GM04503 (cell line): ENCODE data around the gene JRKL.
"Not testable (repeated sequence)": the region's sequence is repeated elsewhere in the genome, so short reads cannot be mapped to it uniquely, and the experiment has no call there.

Experiments
- DNase-seq: peaks from one replicate; pipeline ENCODE4 v3.0.0-alpha.2; 2012; ENCODE audit warnings: low read depth

The JRKL gene

GRCh38 chr11:96394773-96395172 is 5.0 kb downstream of the JRKL start:
- DNase-seq = no peak

GRCh38 chr11:96396637-96397036 is 6.8 kb downstream of the JRKL start:
- DNase-seq = no peak

- DNase-seq = no peak
These were observed 8.1 kb downstream of the JRKL start for GRCh38 chr11:96397863-96398262.

GRCh38 chr11:96400697-96401096 is 10.9 kb downstream of the JRKL start:
- DNase-seq = no peak

- not testable (repeated sequence) for DNase-seq
These were observed 21.6 kb downstream of the JRKL start for GRCh38 chr11:96411412-96411811.

GRCh38 chr11:96412761-96413381 is 23.1 kb downstream of the JRKL start:
- no peak for DNase-seq

- no peak for DNase-seq
These were observed 23.6 kb downstream of the JRKL start for GRCh38 chr11:96413408-96413807.

GRCh38 chr11:96424693-96425092 is 34.9 kb downstream of the JRKL start:
- DNase-seq = peak; percentile 12

GRCh38 chr11:96430668-96431067 is 40.9 kb downstream of the JRKL start:
- no peak for DNase-seq

- not testable (repeated sequence) for DNase-seq
These were observed 42.8 kb downstream of the JRKL start for GRCh38 chr11:96432654-96433053.
